ENCODE data around the gene SLC22A23. TPM values are rescaled to one million over a fixed set of nuclear protein-coding genes. Genes with fewer than 3 reads are reported as not detected.

Gene SLC22A23
- total RNA-seq, 1 experiment from 2014 or later, result 6.8 TPM

GRCh38 chr6:3251462-3252314, 205.2 kb downstream of the SLC22A23 start:
- Histone ChIP-seq H4K8ac (replicated peaks; ENCODE audit: insufficient read length, low read depth, low read length) (no peak overlapping the region), H3K14ac (ENCODE audit: insufficient read depth, low read length) (no peak overlapping the region), H2BK12ac (ENCODE audit: insufficient read length, low read depth, low read length) (no peak overlapping the region), H3K4me2 (ENCODE audit: insufficient read depth, insufficient read length, low read length) (no peak overlapping the region), H3T11ph (ENCODE audit: low read length) (no peak overlapping the region), H3K79me1 (ENCODE audit: insufficient read depth, low read depth, low read length, poor library complexity, severe bottlenecking) (no peaks in the 10 kb centered on the region), H3K9ac (ENCODE audit: extremely low read depth, insufficient read length, low read length) (no peak overlapping the region), H3K4me1 (ENCODE audit: insufficient read depth, low read length) (no peaks in the 10 kb centered on the region; the same call in 1 of the 2 replicates), H2AFZ (ENCODE audit: low read length) (no peak overlapping the region), H2BK20ac (ENCODE audit: low read depth, low read length, poor library complexity, severe bottlenecking) (no peak overlapping the region), H2BK5ac (ENCODE audit: insufficient read length, low read length) (no peak overlapping the region), H4K20me1 (ENCODE audit: control insufficient read depth, insufficient read depth, insufficient read length) (no peaks in the 10 kb centered on the region), H3K23me2 (ENCODE audit: insufficient read length, low read depth, low read length, poor library complexity, severe bottlenecking) (no peaks in the 10 kb centered on the region), H2BK15ac (ENCODE audit: low read depth, low read length) (no peak overlapping the region), H2BK120ac (ENCODE audit: low read depth, low read length, poor library complexity, severe bottlenecking) (no peak overlapping the region), H3K4ac (ENCODE audit: low read depth, low read length) (no peak overlapping the region), H3K56ac (ENCODE audit: insufficient read length, low read depth, low read length) (no peak overlapping the region), H3K27me3 (ENCODE audit: insufficient read depth, low read length) (no peaks in the 10 kb centered on the region), H3K23ac (ENCODE audit: insufficient read length, low read depth, low read length) (no peak overlapping the region), H4K5ac (ENCODE audit: insufficient read length, low read depth, low read length) (no peak overlapping the region), H4K91ac (ENCODE audit: insufficient read length, low read depth, low read length) (no peak overlapping the region), H3K79me2 (ENCODE audit: insufficient read depth, low read length) (no peaks in the 10 kb centered on the region), H3K18ac (ENCODE audit: insufficient read length, low read depth, low read length) (no peak overlapping the region), H3K9me3 (ENCODE audit: control insufficient read depth, low read depth, low read length) (no peaks in the 10 kb centered on the region), H2AK5ac (ENCODE audit: insufficient read length, low read length) (no peak overlapping the region), H3K27ac (ENCODE audit: insufficient read length, low read depth, low read length) (no peak overlapping the region)
- DNase-seq, result peak; percentile 90
- peaks cover 16% of the 10 kb centered on the region for H3K27me3 Mint-ChIP-seq (ENCODE audit: low read depth)
- peaks cover 30 to 38% of the 10 kb centered on the region in 2 experiments for H3K4me1 Mint-ChIP-seq
- no CpG with 5 or more reads among the region's 20 CpGs for WGBS (ENCODE audit: extremely low coverage, insufficient read length, low lambda C conversion rate)
- H3K4me3 Mint-ChIP-seq, result no peak overlapping the region
- H3K36me3 Mint-ChIP-seq (ENCODE audit: insufficient read depth in 1 of 3, low read depth in 3 of 3), result peaks cover 5 to 7% (median 5%) of the 10 kb centered on the region in 3 experiments; a peak in 6 of 7 replicates
- 0 out of 7 replicates have a peak overlapping the region, but pooled peaks of 1 of the 3 experiments have one; percentile 59 for H3K27ac Mint-ChIP-seq
- TF ChIP-seq CTCF (conservative IDR thresholded peaks at IDR 0.05), result peak; percentile 97
- H3K9me3 Mint-ChIP-seq, result peaks cover 5 to 6% of the 10 kb centered on the region in 2 experiments; a peak in 4 of 5 replicates
